HL-60 (cell line): Measurements from ENCODE around the gene KANSL3.
"Not testable (repeated sequence)": the region's sequence is repeated elsewhere in the genome, so short reads cannot be mapped to it uniquely, and the experiment has no call there.

Experiments
- DNase-seq, 2 experiments: peaks; one replicate each; pipeline ENCODE4 v3.0.0-alpha.2; 2010 to 2020; ENCODE audit warnings: low read depth in 1 of 2, low spot score in 1 of 2
- H3K27ac ChIP-seq: fragments of 250-450 bp; sonication (Bioruptor Pico); replicated peaks from 2 replicates; pipeline ENCODE4 v1.5.1; 2020; ENCODE audit warnings: mild to moderate bottlenecking, moderate library complexity
- H3K27me3 ChIP-seq: fragments of 250-450 bp; sonication (Bioruptor Pico); 2 replicates; pipeline ENCODE4 v1.5.1; 2021; ENCODE audit warnings: mild to moderate bottlenecking, moderate library complexity; ENCODE audit not compliant: insufficient read depth, poor library complexity, severe bottlenecking
- H3K4me3 ChIP-seq: replicated peaks from 2 replicates; pipeline ENCODE4 v1.5.1; 2011; ENCODE audit warnings: mild to moderate bottlenecking, control low read depth, low read length; ENCODE audit not compliant: insufficient read depth
- CTCF ChIP-seq: IDR thresholded peaks from one replicate; pipeline ENCODE4 v1.5.1; 2011; ENCODE audit warnings: low read length, control low read depth, inconsistent platforms; ENCODE audit not compliant: insufficient read depth
- GABPA ChIP-seq: IDR thresholded peaks from 2 replicates; pipeline ENCODE4 v1.6.1; 2012; ENCODE audit warnings: low read depth
- POLR2AphosphoS5 ChIP-seq: IDR thresholded peaks from 2 replicates; pipeline ENCODE4 v1.6.1; 2012; ENCODE audit warnings: low read depth
- SPI1 ChIP-seq: IDR thresholded peaks from 2 replicates; pipeline ENCODE4 v1.6.1; 2012; ENCODE audit warnings: low read depth, mild to moderate bottlenecking, borderline replicate concordance
- TF ChIP-seq, protein P1 (sequence below): IDR thresholded peaks from 2 replicates; pipeline ENCODE4 v1.6.1; 2012; ENCODE audit warnings: low read depth; ENCODE audit not compliant: insufficient replicate concordance

KANSL3 gene

GRCh38 chr2:96554293-96555145, 83.6 kb downstream of the KANSL3 start:
- peak; percentile 44 to 56 for DNase-seq
- TF ChIP-seq, protein P1, sequence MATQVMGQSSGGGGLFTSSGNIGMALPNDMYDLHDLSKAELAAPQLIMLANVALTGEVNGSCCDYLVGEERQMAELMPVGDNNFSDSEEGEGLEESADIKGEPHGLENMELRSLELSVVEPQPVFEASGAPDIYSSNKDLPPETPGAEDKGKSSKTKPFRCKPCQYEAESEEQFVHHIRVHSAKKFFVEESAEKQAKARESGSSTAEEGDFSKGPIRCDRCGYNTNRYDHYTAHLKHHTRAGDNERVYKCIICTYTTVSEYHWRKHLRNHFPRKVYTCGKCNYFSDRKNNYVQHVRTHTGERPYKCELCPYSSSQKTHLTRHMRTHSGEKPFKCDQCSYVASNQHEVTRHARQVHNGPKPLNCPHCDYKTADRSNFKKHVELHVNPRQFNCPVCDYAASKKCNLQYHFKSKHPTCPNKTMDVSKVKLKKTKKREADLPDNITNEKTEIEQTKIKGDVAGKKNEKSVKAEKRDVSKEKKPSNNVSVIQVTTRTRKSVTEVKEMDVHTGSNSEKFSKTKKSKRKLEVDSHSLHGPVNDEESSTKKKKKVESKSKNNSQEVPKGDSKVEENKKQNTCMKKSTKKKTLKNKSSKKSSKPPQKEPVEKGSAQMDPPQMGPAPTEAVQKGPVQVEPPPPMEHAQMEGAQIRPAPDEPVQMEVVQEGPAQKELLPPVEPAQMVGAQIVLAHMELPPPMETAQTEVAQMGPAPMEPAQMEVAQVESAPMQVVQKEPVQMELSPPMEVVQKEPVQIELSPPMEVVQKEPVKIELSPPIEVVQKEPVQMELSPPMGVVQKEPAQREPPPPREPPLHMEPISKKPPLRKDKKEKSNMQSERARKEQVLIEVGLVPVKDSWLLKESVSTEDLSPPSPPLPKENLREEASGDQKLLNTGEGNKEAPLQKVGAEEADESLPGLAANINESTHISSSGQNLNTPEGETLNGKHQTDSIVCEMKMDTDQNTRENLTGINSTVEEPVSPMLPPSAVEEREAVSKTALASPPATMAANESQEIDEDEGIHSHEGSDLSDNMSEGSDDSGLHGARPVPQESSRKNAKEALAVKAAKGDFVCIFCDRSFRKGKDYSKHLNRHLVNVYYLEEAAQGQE = no peak
- peak; percentile 68 for TF ChIP-seq CTCF
- no peaks in the 10 kb centered on the region for H3K27me3 ChIP-seq
- H3K4me3 ChIP-seq = no peak overlapping the region
- no peak overlapping the region for H3K27ac ChIP-seq

DNA sequence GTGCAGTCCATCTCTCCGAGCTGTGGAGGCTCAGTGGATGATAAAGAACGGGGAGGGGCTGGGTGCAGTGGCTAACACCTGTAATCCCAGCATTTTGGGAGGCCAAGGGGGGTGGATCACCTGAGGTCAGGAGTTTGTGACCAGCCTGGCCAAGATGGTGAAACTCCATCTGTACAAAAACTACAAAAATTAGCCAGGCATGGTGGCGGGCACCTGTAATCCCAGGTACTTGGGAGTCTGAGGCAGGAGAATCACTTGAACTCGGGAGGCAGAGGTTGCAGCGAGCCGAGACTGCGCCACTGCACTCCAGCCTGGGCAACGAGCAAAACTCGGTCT, 84.2 kb downstream of the KANSL3 start:
- not testable (repeated sequence) for H3K27ac ChIP-seq, H3K27me3 ChIP-seq, DNase-seq, H3K4me3 ChIP-seq

- Histone ChIP-seq H3K4me3 (no peak overlapping the region), H3K27me3 (no peaks in the 10 kb centered on the region), H3K27ac (no peak overlapping the region)
- no peak for DNase-seq
- no peak for TF ChIP-seq POLR2AphosphoS5
- TF ChIP-seq CTCF = no peak
- no peak for TF ChIP-seq GABPA
- no peak for TF ChIP-seq SPI1
- TF ChIP-seq, protein P1 = no peak
These were observed 84.7 kb downstream of the KANSL3 start for GRCh38 chr2:96553176-96553956.

GRCh38 chr2:96552315-96553175, 85.6 kb downstream of the KANSL3 start:
- H3K4me3 ChIP-seq = no peak overlapping the region
- no peak overlapping the region for H3K27ac ChIP-seq
- TF ChIP-seq POLR2AphosphoS5 (peak; percentile 37; the same call in 1 of the 2 replicates), CTCF (no peak), SPI1 (no peak), GABPA (no peak)
- TF ChIP-seq, protein P1 = no peak
- DNase-seq = no peak
- no peaks in the 10 kb centered on the region for H3K27me3 ChIP-seq
